Kidney tubule cell (primary cell): ENCODE data around the gene INPP5K.

Experiments used
- DNase-seq: peaks from one replicate; pipeline ENCODE4 v3.0.0-alpha.2; 2018; ENCODE audit warnings: low spot score

Gene INPP5K

GRCh38 chr17:1485423-1486376 is 30.7 kb downstream of the INPP5K start:
- DNase-seq = peak; percentile 78

GRCh38 chr17:1484676-1485422 is 31.6 kb downstream of the INPP5K start:
- peak; percentile 85 for DNase-seq

- DNase-seq = no peak
These were observed 32.3 kb downstream of the INPP5K start for GRCh38 chr17:1484060-1484535.

GRCh38 chr17:1482680-1483079 is 33.7 kb downstream of the INPP5K start:
- DNase-seq = no peak

GRCh38 chr17:1481736-1482135 is 34.7 kb downstream of the INPP5K start:
- DNase-seq = no peak

GRCh38 chr17:1480747-1481465 is 35.5 kb downstream of the INPP5K start:
- DNase-seq = no peak

- DNase-seq = no peak
These were observed 38.0 kb downstream of the INPP5K start for GRCh38 chr17:1478418-1478817.

GRCh38 chr17:1475321-1475854 is 41.0 kb downstream of the INPP5K start:
- DNase-seq = no peak

- peak; percentile 89 for DNase-seq
These were observed 41.8 kb downstream of the INPP5K start for GRCh38 chr17:1474402-1475189.

- no peak for DNase-seq
These were observed 42.6 kb downstream of the INPP5K start for GRCh38 chr17:1473841-1474240.

GRCh38 chr17:1473170-1473569 is 43.2 kb downstream of the INPP5K start:
- no peak for DNase-seq

GRCh38 chr17:1471911-1472821 is 44.2 kb downstream of the INPP5K start:
- no peak for DNase-seq

- no peak for DNase-seq
These were observed 44.9 kb downstream of the INPP5K start for GRCh38 chr17:1471490-1471889.

GRCh38 chr17:1470755-1471462 is 45.5 kb downstream of the INPP5K start:
- no peak for DNase-seq

GRCh38 chr17:1470071-1470754 is 46.2 kb downstream of the INPP5K start:
- DNase-seq = no peak

- no peak for DNase-seq
These were observed 47.1 kb downstream of the INPP5K start for GRCh38 chr17:1469231-1469852.

GRCh38 chr17:1467898-1468492 is 48.4 kb downstream of the INPP5K start:
- DNase-seq = no peak

GRCh38 chr17:1467258-1467657 is 49.2 kb downstream of the INPP5K start:
- DNase-seq = no peak
